Upper lobe of left lung (tissue), 6 donors: Measurements from ENCODE around the gene CSNK1D. TPM values are rescaled to one million over a fixed set of nuclear protein-coding genes. Genes with fewer than 3 reads are reported as not detected.

Source experiments
- ATAC-seq, 2 donors: fragments of 200-7000 bp; cut with Tn5 transposase; one replicate each; pipeline ENCODE4 v1.9.1; 2022; ENCODE audit warnings: mild to moderate bottlenecking in 2 of 2, moderate library complexity in 2 of 2; ENCODE audit not compliant: low FRiP score in 2 of 2
- DNase-seq, 2 donors: peaks; one replicate each; pipeline ENCODE4 v3.0.0-alpha.2; 2019 to 2020
- H3K27ac ChIP-seq, 4 donors: fragments of 200-600 bp; sonication (generic); one replicate each; pipeline ENCODE4 v1.5.1; 2016 to 2019
- H3K27me3 ChIP-seq, 4 donors: fragments of 200-600 bp; sonication (generic); one replicate each; pipeline ENCODE4 v1.5.1; 2017 to 2019
- H3K36me3 ChIP-seq, 4 donors: fragments of 200-600 bp; sonication (generic); one replicate each; pipeline ENCODE4 v1.5.1; 2016 to 2019
- H3K4me1 ChIP-seq, 4 donors: fragments of 200-600 bp; sonication (generic); one replicate each; pipeline ENCODE4 v1.5.1; 2018 to 2019
- H3K4me3 ChIP-seq, 4 donors: fragments of 200-600 bp; sonication (generic); one replicate each; pipeline ENCODE4 v1.5.1; 2017 to 2019; ENCODE audit warnings: mild to moderate bottlenecking in 2 of 4, moderate library complexity in 1 of 4
- H3K9me3 ChIP-seq, 4 donors: fragments of 200-600 bp; sonication (generic); one replicate each; pipeline ENCODE4 v1.5.1; 2018 to 2019
- EP300 ChIP-seq, 4 donors: sonication (generic); formaldehyde crosslinking; IDR thresholded peaks; one replicate each; pipeline ENCODE4 v1.5.1; 2017; ENCODE audit warnings: antibody characterized with exemption in 4 of 4, control low read depth in 2 of 4
- POLR2A ChIP-seq, 4 donors: fragments of 450-650 bp; IDR thresholded peaks; one replicate each; pipeline ENCODE4 v1.5.1; 2016 to 2017; ENCODE audit warnings: antibody characterized with exemption in 4 of 4, mild to moderate bottlenecking in 2 of 4
- POLR2AphosphoS5 ChIP-seq, 2 donors: sonication (generic); formaldehyde crosslinking; IDR thresholded peaks; one replicate each; pipeline ENCODE4 v1.5.1; 2017; ENCODE audit warnings: antibody characterized with exemption in 2 of 2
- WGBS, 2 donors: methylation state at CpG; one replicate each; pipeline ENCODE4 v1.1.5; 2017 to 2018; 5-methylcytosine and 5-hydroxymethylcytosine counted together
- total RNA-seq, 6 donors: library from RNA; depleted of rRNA in 4 of 6; stranded (reverse); fragments of >200 nt in 4 of 6; gene quantifications; one replicate each; pipeline versions ENCODE4 v1.1.0 to v1.2.1, GENCODE V29; 2016 to 2021
- TF ChIP-seq, protein P1 (sequence below), 6 experiments: fragments of 450-650 bp in 4 of 6; fragments of 200-600 bp in 2 of 6; sonication (generic) in 2 of 6; IDR thresholded peaks; one replicate each; pipeline ENCODE4 v1.5.1; 2016 to 2019; ENCODE audit warnings: antibody characterized with exemption in 6 of 6
- donor health status: DM: no; HTN: no; CAD: no; lungs with moderate emphysema.
- donor health status: DM: no; HTN: yes; CAD: no; lungs with severe emphysema.

The CSNK1D gene
- total RNA-seq, 6 donors from 2014 or later = 80.6 to 228 (median 152) TPM

- Histone ChIP-seq H3K27me3 (peaks cover 0 to 26% (median 9%) of the 10 kb centered on the region in 4 donors), H3K36me3 (no peaks in the 10 kb centered on the region), H3K27ac (peak overlapping the region in 1 of 4 donors; percentile 62), H3K4me1 (peaks cover 6 to 16% (median 10%) of the 10 kb centered on the region in 4 donors), H3K4me3 (peak overlapping the region in 1 of 4 donors; percentile 11), H3K9me3 (no peaks in the 10 kb centered on the region)
- WGBS, 2 donors = 31 to 52% methylated on average over 5 to 31 of the region's 32 CpGs
- DNase-seq (peak in 1 of 2 donors; percentile 65), ATAC-seq (peak in 1 of 2 donors; percentile 18)
- TF ChIP-seq, protein P1, sequence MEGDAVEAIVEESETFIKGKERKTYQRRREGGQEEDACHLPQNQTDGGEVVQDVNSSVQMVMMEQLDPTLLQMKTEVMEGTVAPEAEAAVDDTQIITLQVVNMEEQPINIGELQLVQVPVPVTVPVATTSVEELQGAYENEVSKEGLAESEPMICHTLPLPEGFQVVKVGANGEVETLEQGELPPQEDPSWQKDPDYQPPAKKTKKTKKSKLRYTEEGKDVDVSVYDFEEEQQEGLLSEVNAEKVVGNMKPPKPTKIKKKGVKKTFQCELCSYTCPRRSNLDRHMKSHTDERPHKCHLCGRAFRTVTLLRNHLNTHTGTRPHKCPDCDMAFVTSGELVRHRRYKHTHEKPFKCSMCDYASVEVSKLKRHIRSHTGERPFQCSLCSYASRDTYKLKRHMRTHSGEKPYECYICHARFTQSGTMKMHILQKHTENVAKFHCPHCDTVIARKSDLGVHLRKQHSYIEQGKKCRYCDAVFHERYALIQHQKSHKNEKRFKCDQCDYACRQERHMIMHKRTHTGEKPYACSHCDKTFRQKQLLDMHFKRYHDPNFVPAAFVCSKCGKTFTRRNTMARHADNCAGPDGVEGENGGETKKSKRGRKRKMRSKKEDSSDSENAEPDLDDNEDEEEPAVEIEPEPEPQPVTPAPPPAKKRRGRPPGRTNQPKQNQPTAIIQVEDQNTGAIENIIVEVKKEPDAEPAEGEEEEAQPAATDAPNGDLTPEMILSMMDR (IDR thresholded peaks at IDR 0.05) = no peak
- TF ChIP-seq POLR2A (IDR thresholded peaks at IDR 0.05) = no peak
- TF ChIP-seq EP300 (IDR thresholded peaks at IDR 0.05) = no peak
- TF ChIP-seq POLR2AphosphoS5 (IDR thresholded peaks at IDR 0.05) = no peak
Measured at GRCh38 chr17:82314727-82315605, 41.5 kb upstream of the CSNK1D start.

DNA sequence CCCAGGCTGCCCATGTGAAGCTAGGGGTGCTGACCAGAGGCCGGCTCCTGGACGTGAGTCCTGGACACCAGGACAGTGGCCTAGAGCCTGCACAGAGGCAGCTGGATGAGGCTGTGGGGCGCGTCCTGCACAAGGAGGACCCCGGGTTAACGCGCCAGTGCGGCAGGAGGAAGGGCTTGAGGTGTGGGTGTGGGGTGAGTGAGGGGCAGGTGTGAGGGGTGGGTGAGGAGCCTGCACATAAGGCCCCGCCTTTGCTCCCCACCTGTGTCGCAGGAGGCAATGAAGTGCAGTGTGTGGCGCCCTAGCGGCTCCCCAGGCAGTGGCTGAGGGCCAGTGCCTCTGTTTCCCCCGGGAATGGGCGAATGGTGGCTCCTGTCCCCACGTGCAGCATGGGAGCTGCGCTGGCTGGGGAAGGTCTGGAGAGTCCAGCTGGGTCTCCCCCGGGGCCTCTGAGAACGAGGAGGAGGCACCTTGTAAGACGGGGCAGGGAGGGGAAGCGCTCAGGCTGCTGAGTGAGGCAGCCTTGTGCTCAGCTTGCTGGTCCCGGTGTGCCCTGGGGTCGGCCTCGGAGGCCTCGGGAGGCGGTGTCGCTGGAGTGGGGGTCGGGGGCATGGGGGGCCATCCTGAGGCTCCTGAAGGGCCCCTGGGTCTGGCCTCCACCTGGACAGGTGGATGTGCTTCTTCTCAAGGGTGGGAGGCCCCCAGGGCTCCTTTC, 40.7 kb upstream of the CSNK1D start:
- no peaks in the 10 kb centered on the region for H3K36me3 ChIP-seq
- 74 to 90% methylated on average over 10 to 24 of the region's 27 CpGs for WGBS, 2 donors
- H3K27me3 ChIP-seq = peaks cover 0 to 26% (median 9%) of the 10 kb centered on the region in 4 donors
- peaks cover 6 to 16% (median 10%) of the 10 kb centered on the region in 4 donors for H3K4me1 ChIP-seq
- no peak overlapping the region for H3K4me3 ChIP-seq
- no peak overlapping the region for H3K27ac ChIP-seq
- no peaks in the 10 kb centered on the region for H3K9me3 ChIP-seq
- ATAC-seq = no peak
- TF ChIP-seq, protein P1 (IDR thresholded peaks at IDR 0.05) = no peak
- no peak for TF ChIP-seq POLR2AphosphoS5 (IDR thresholded peaks at IDR 0.05)
- no peak for TF ChIP-seq POLR2A (IDR thresholded peaks at IDR 0.05)
- no peak for TF ChIP-seq EP300 (IDR thresholded peaks at IDR 0.05)
- no peak for DNase-seq

DNA sequence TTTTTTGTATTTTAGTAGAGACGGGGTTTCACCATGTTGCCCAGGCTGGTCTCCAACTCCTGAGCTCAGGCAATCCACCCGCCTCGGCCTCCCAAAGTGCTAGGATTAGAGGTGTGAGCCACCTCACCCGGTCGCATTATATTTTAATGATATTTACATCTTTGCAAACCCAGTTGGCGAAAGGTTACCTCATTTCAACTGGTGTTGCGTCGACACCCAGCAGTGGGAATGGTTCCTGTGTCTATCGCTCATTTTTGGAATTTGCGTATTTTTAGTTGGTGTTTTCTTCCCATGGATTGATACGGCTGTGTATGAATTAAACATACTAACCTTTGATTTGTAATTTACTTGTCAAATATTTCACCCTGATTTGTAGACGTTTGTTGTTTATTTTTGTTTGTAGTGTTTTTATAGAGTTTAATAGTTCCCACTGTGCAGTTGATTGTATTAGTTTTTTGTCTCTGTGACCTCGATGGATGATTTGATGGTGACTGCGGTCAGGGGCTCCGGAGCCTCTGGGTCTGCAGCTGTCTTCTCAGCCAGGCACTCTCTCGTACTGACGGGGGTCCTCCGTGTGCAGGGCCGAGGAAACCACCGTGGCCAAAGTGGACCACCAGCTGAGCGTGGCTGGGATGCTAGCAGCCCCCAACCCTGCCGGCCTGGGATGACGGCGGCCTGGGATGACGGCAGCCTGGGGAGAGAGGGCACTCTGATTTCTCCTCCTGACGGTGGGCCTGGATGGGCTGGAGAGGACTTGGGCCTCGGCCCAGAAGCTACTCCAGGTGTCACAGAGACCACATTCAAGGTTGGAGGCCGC, 39.9 kb upstream of the CSNK1D start:
- ATAC-seq (no peak), DNase-seq (no peak)
- H3K27ac ChIP-seq = no peak overlapping the region
- no peak for TF ChIP-seq POLR2A (IDR thresholded peaks at IDR 0.05)
- no peak for TF ChIP-seq POLR2AphosphoS5 (IDR thresholded peaks at IDR 0.05)
- no peak for TF ChIP-seq EP300 (IDR thresholded peaks at IDR 0.05)
- TF ChIP-seq, protein P1 (IDR thresholded peaks at IDR 0.05) = no peak
- peaks cover 0 to 26% (median 9%) of the 10 kb centered on the region in 4 donors for H3K27me3 ChIP-seq
- H3K9me3 ChIP-seq = no peaks in the 10 kb centered on the region
- WGBS, 2 donors = 79 to 88% methylated on average over 24 to 28 of the region's 28 CpGs
- H3K4me1 ChIP-seq = peaks cover 6 to 16% (median 10%) of the 10 kb centered on the region in 4 donors
- H3K36me3 ChIP-seq = no peaks in the 10 kb centered on the region
- no peak overlapping the region for H3K4me3 ChIP-seq

- DNase-seq (no peak), ATAC-seq (no peak)
- peaks cover 6 to 16% (median 10%) of the 10 kb centered on the region in 4 donors for H3K4me1 ChIP-seq
- WGBS, 2 donors = 90 to 93% methylated on average over 13 of the region's 13 CpGs
- no peaks in the 10 kb centered on the region for H3K36me3 ChIP-seq
- no peaks in the 10 kb centered on the region for H3K9me3 ChIP-seq
- no peak overlapping the region for H3K27ac ChIP-seq
- TF ChIP-seq POLR2AphosphoS5 (IDR thresholded peaks at IDR 0.05) (no peak), EP300 (IDR thresholded peaks at IDR 0.05) (no peak), POLR2A (IDR thresholded peaks at IDR 0.05) (no peak)
- TF ChIP-seq, protein P1 (IDR thresholded peaks at IDR 0.05) = no peak
- peaks cover 0 to 26% (median 9%) of the 10 kb centered on the region in 4 donors for H3K27me3 ChIP-seq
- no peak overlapping the region for H3K4me3 ChIP-seq
Measured at GRCh38 chr17:82311971-82312370, 38.5 kb upstream of the CSNK1D start.
